Endometrium (tissue), 2 donors: ENCODE measurements around the gene TICAM1.
"Not testable (repeated sequence)": the region's sequence is repeated elsewhere in the genome, so short reads cannot be mapped to it uniquely, and the experiment has no call there.

Experiments
- FAIRE-seq: peaks from 2 replicates; lab custom pipeline; 2012; peaks lifted over from hg19 to GRCh38; lab: Jason Lieb, UNC
- donor health status: control.
- donor health status: control.

TICAM1 gene

GRCh38 chr19:4844348-4845179, 13.1 kb upstream of the TICAM1 start:
- no peak for FAIRE-seq

GRCh38 chr19:4843647-4843965, 12.1 kb upstream of the TICAM1 start:
- no peak for FAIRE-seq

GRCh38 chr19:4839192-4839591, 7.7 kb upstream of the TICAM1 start:
- FAIRE-seq = no peak

- FAIRE-seq = no peak
Observed at GRCh38 chr19:4832776-4833175, 1.3 kb upstream of the TICAM1 start.

GRCh38 chr19:4831979-4832340, 448 bp upstream of the TICAM1 start:
- not testable (repeated sequence) for FAIRE-seq

GRCh38 chr19:4830768-4831265, 695 bp downstream of the TICAM1 start:
- FAIRE-seq = no peak

- FAIRE-seq = no peak
Observed at GRCh38 chr19:4830332-4830731, 1.2 kb downstream of the TICAM1 start.

GRCh38 chr19:4829001-4829712, 2.4 kb downstream of the TICAM1 start:
- no peak for FAIRE-seq

- no peak for FAIRE-seq
Observed at GRCh38 chr19:4823577-4823976, 7.9 kb downstream of the TICAM1 start.

GRCh38 chr19:4822354-4822753, 9.2 kb downstream of the TICAM1 start:
- not testable (repeated sequence) for FAIRE-seq

- FAIRE-seq = no peak
Observed at GRCh38 chr19:4821265-4821664, 10.2 kb downstream of the TICAM1 start.

GRCh38 chr19:4817467-4818277, 13.8 kb downstream of the TICAM1 start:
- FAIRE-seq = no peak

- FAIRE-seq = no peak
Observed at GRCh38 chr19:4816950-4817278, 14.6 kb downstream of the TICAM1 start.

- no peak for FAIRE-seq
Observed at GRCh38 chr19:4816202-4816949, 15.1 kb downstream of the TICAM1 start.

GRCh38 chr19:4815426-4816201, 15.9 kb downstream of the TICAM1 start:
- peak; percentile 89 for FAIRE-seq

- no peak for FAIRE-seq
Observed at GRCh38 chr19:4814625-4815425, 16.7 kb downstream of the TICAM1 start.

- no peak for FAIRE-seq
Observed at GRCh38 chr19:4811328-4812131, 20.0 kb downstream of the TICAM1 start.

- FAIRE-seq = no peak
Observed at GRCh38 chr19:4807188-4807587, 24.3 kb downstream of the TICAM1 start.

GRCh38 chr19:4806384-4806783, 25.1 kb downstream of the TICAM1 start:
- no peak for FAIRE-seq

GRCh38 chr19:4805140-4805539, 26.4 kb downstream of the TICAM1 start:
- not testable (repeated sequence) for FAIRE-seq
